Neural cell (in vitro differentiated cells): ENCODE results near the gene POLR1E. TPM values are rescaled to one million over a fixed set of nuclear protein-coding genes. Genes with fewer than 3 reads are reported as not detected.

ENCODE experiments used
- H2AFZ ChIP-seq: fragments of 200-600, 300-800 bp; sonication (generic), shearing (Covaris generic); 2 replicates; pipeline ENCODE4 v1.6.0; 2014; ENCODE audit warnings: low read depth, mild to moderate bottlenecking, antibody characterized with exemption, low read length, moderate library complexity
- H3F3A ChIP-seq: fragments of 200-600 bp; shearing (Covaris generic); 2 replicates; pipeline ENCODE4 v1.6.1; 2016; ENCODE audit warnings: mild to moderate bottlenecking, moderate library complexity, mixed read lengths, antibody characterized with exemption, low read length; ENCODE audit not compliant: insufficient read depth, poor library complexity, severe bottlenecking
- H3K27ac ChIP-seq: fragments of 200-600, 300-800 bp; sonication (generic), shearing (Covaris generic); 2 replicates; pipeline ENCODE4 v1.5.1; 2014; ENCODE audit warnings: mild to moderate bottlenecking, low read length, moderate library complexity
- H3K27me3 ChIP-seq: fragments of 300-800, 200-600 bp; sonication (generic), shearing (Covaris generic); 2 replicates; pipeline ENCODE4 v1.6.0; 2014; ENCODE audit warnings: mild to moderate bottlenecking, low read depth, low read length, moderate library complexity; ENCODE audit not compliant: insufficient read depth
- H3K36me3 ChIP-seq: fragments of 300-800, 200-600 bp; sonication (generic), shearing (Covaris generic); 2 replicates; pipeline ENCODE4 v1.5.1; 2014; ENCODE audit warnings: mild to moderate bottlenecking, antibody characterized with exemption, low read length, moderate library complexity; ENCODE audit not compliant: insufficient read depth
- H3K4me2 ChIP-seq: fragments of 300-800, 200-600 bp; sonication (generic), shearing (Covaris generic); 2 replicates; pipeline ENCODE4 v1.6.0; 2014; ENCODE audit warnings: mild to moderate bottlenecking, low read length
- H3K4me3 ChIP-seq: fragments of 300-800, 200-600 bp; sonication (generic), shearing (Covaris generic); 2 replicates; pipeline ENCODE4 v1.5.1; 2014; ENCODE audit warnings: mild to moderate bottlenecking, low read length, moderate library complexity
- H3K79me2 ChIP-seq: fragments of 200-600 bp; shearing (Covaris generic); replicated peaks from 2 replicates; pipeline ENCODE4 v1.6.0; 2014; ENCODE audit warnings: mild to moderate bottlenecking, low read length, moderate library complexity; ENCODE audit not compliant: insufficient read depth
- H3K9ac ChIP-seq: fragments of 300-800, 200-600 bp; sonication (generic), shearing (Covaris generic); 2 replicates; pipeline ENCODE4 v1.6.1; 2016; ENCODE audit warnings: mild to moderate bottlenecking, low read length, mixed read lengths
- H3K9me2 ChIP-seq: fragments of 200-600 bp; shearing (Covaris generic); 2 replicates; pipeline ENCODE4 v1.6.1; 2016; ENCODE audit warnings: mild to moderate bottlenecking, low read length, mixed read lengths; ENCODE audit not compliant: insufficient read depth
- H3K9me3 ChIP-seq: fragments of 200-600, 300-800 bp; sonication (generic), shearing (Covaris generic); 2 replicates; pipeline ENCODE4 v1.6.1; 2016; ENCODE audit warnings: mild to moderate bottlenecking, mixed run types, low read length, moderate library complexity, mixed read lengths
- H4K20me1 ChIP-seq: fragments of 200-600 bp; shearing (Covaris generic); 2 replicates; pipeline ENCODE4 v1.6.1; 2016; ENCODE audit warnings: mild to moderate bottlenecking, mixed run types; ENCODE audit not compliant: insufficient read depth
- CTCF ChIP-seq: fragments of 450-650 bp; IDR thresholded peaks from 2 replicates; pipeline ENCODE4 v1.5.1; 2014; ENCODE audit warnings: antibody characterized with exemption, mild to moderate bottlenecking, moderate library complexity; ENCODE audit not compliant: poor library complexity, severe bottlenecking
- EP300 ChIP-seq: fragments of 450-650 bp; conservative IDR thresholded peaks from 2 replicates; pipeline ENCODE4 v1.6.1; 2014; ENCODE audit warnings: antibody characterized with exemption, mild to moderate bottlenecking, moderate library complexity; ENCODE audit not compliant: poor library complexity, severe bottlenecking
- EZH2 ChIP-seq: fragments of 200-600, 300-800 bp; shearing (Covaris generic), sonication (generic); IDR thresholded peaks from 2 replicates; pipeline ENCODE4 v1.6.1; 2014; ENCODE audit warnings: antibody characterized with exemption, low read length, borderline replicate concordance, mild to moderate bottlenecking; ENCODE audit not compliant: insufficient read depth, poor library complexity, severe bottlenecking
- MXI1 ChIP-seq: fragments of 450-650 bp; conservative IDR thresholded peaks from 2 replicates; pipeline ENCODE4 v1.6.1; 2014; ENCODE audit warnings: antibody characterized with exemption, mild to moderate bottlenecking; ENCODE audit not compliant: poor library complexity, severe bottlenecking
- POLR2AphosphoS5 ChIP-seq: IDR thresholded peaks from 2 replicates; pipeline ENCODE4 v1.6.1; 2012
- RAD21 ChIP-seq: fragments of 450-650 bp; conservative IDR thresholded peaks from 2 replicates; pipeline ENCODE4 v1.6.1; 2014; ENCODE audit warnings: antibody characterized with exemption, mild to moderate bottlenecking, moderate library complexity
- REST ChIP-seq: IDR thresholded peaks from 2 replicates; pipeline ENCODE4 v1.6.1; 2012; ENCODE audit warnings: borderline replicate concordance
- SMC3 ChIP-seq: fragments of 450-650 bp; conservative IDR thresholded peaks from 2 replicates; pipeline ENCODE4 v1.6.1; 2014; ENCODE audit warnings: antibody characterized with exemption, mild to moderate bottlenecking, moderate library complexity; ENCODE audit not compliant: poor library complexity
- TAF1 ChIP-seq: IDR thresholded peaks from 2 replicates; pipeline ENCODE4 v1.6.1; 2012; ENCODE audit warnings: low read depth
- polyA plus RNA-seq: library from polyadenylated mRNA; depleted of rRNA; stranded (reverse); fragments of >200 nt; gene quantifications from 2 replicates; pipeline ENCODE4 v1.2.3, GENCODE V29; 2014

POLR1E gene
- polyA plus RNA-seq, 1 donor from 2014 or later, result 19.1 TPM

- Histone ChIP-seq H3K9me2 (no peaks in the 10 kb centered on the region), H2AFZ (no peak overlapping the region), H3K79me2 (no peaks in the 10 kb centered on the region), H3K4me2 (no peak overlapping the region), H3K36me3 (no peaks in the 10 kb centered on the region), H4K20me1 (no peaks in the 10 kb centered on the region), H3K27me3 (no peaks in the 10 kb centered on the region), H3K9me3 (no peaks in the 10 kb centered on the region), H3K9ac (no peak overlapping the region), H3K4me3 (no peak overlapping the region), H3F3A (no peaks in the 10 kb centered on the region), H3K27ac (no peak overlapping the region)
- no peak for TF ChIP-seq CTCF
- TF ChIP-seq REST, result no peak
- TF ChIP-seq EP300, result no peak
- TF ChIP-seq RAD21, result no peak
- TF ChIP-seq EZH2, result no peak
- no peak for TF ChIP-seq TAF1
- TF ChIP-seq SMC3, result no peak
- TF ChIP-seq POLR2AphosphoS5, result no peak
- TF ChIP-seq MXI1, result no peak
These were observed 55.7 kb downstream of the POLR1E start for GRCh38 chr9:37541465-37541864.

- no peaks in the 10 kb centered on the region for H3K79me2 ChIP-seq
- no peaks in the 10 kb centered on the region for H3K9me2 ChIP-seq
- H3K9me3 ChIP-seq, result no peaks in the 10 kb centered on the region
- H3K9ac ChIP-seq, result no peak overlapping the region
- H3K4me2 ChIP-seq, result no peak overlapping the region
- H3K36me3 ChIP-seq, result no peaks in the 10 kb centered on the region
- no peaks in the 10 kb centered on the region for H3F3A ChIP-seq
- no peak overlapping the region for H3K27ac ChIP-seq
- TF ChIP-seq CTCF (no peak), TAF1 (no peak), EP300 (no peak), POLR2AphosphoS5 (no peak), SMC3 (no peak), EZH2 (no peak), REST (no peak), RAD21 (no peak), MXI1 (no peak)
- H2AFZ ChIP-seq, result no peak overlapping the region
- H4K20me1 ChIP-seq, result no peaks in the 10 kb centered on the region
- no peaks in the 10 kb centered on the region for H3K27me3 ChIP-seq
- no peak overlapping the region for H3K4me3 ChIP-seq
These were observed 56.7 kb downstream of the POLR1E start for GRCh38 chr9:37542488-37542887.
